AG04450 (cell line): Measurements from ENCODE around the gene CHST12. TPM values are rescaled to one million over a fixed set of nuclear protein-coding genes. Genes with fewer than 3 reads are reported as not detected.

Experiments
- CTCF ChIA-PET: fragments of 300-600, 350-600 bp; formaldehyde crosslinking; extraction: SDS; loops from one replicate; lab custom pipeline; 2022; ENCODE audit warnings: antibody characterized with exemption, inconsistent platforms; lab: Charles Lee
- POLR2A ChIA-PET: fragments of 350-600 bp; formaldehyde crosslinking; extraction: SDS; loops from one replicate; lab custom pipeline; 2021; ENCODE audit warnings: antibody characterized with exemption, inconsistent platforms; lab: Yijun Ruan, JAX
- DNase-seq: peaks from one replicate; pipeline ENCODE4 v3.0.0-alpha.2; 2011; ENCODE audit warnings: low read depth, low spot score
- H3K27ac ChIP-seq: one replicate; pipeline ENCODE4 v1.5.1; 2012; ENCODE audit warnings: low read depth, low read length, control low read depth
- H3K27me3 ChIP-seq: one replicate; pipeline ENCODE4 v1.6.0; 2012; ENCODE audit warnings: low read length; ENCODE audit not compliant: control insufficient read depth, insufficient read depth
- H3K4me3 ChIP-seq: 2 replicates; pipeline ENCODE4 v1.5.1; 2011; ENCODE audit warnings: mild to moderate bottlenecking, low read depth, low read length, control low read depth
- H3K9me3 ChIP-seq: 2 replicates; pipeline ENCODE4 v1.5.1; 2012; ENCODE audit warnings: low read length; ENCODE audit not compliant: control insufficient read depth, insufficient read depth
- polyA plus RNA-seq: library from polyadenylated mRNA; depleted of rRNA; stranded (reverse); fragments of >200 nt; gene quantifications from 2 replicates; pipeline ENCODE4 v1.2.3, GENCODE V29; 2011; rRNA removed
- small RNA-seq: library from RNA; depleted of rRNA; stranded (forward); fragments of <200 nt; gene quantifications from one replicate; pipeline ENCODE3, GENCODE V24; 2012; ENCODE audit warnings: low read depth; ENCODE audit not compliant: insufficient read length
- TF ChIP-seq, protein P1 (sequence below): IDR thresholded peaks from 2 replicates; pipeline ENCODE4 v1.5.1; 2011; ENCODE audit warnings: low read depth, low read length, control low read depth, inconsistent platforms

The CHST12 gene
- polyA plus RNA-seq, 1 experiment, result 8.7 TPM

DNA sequence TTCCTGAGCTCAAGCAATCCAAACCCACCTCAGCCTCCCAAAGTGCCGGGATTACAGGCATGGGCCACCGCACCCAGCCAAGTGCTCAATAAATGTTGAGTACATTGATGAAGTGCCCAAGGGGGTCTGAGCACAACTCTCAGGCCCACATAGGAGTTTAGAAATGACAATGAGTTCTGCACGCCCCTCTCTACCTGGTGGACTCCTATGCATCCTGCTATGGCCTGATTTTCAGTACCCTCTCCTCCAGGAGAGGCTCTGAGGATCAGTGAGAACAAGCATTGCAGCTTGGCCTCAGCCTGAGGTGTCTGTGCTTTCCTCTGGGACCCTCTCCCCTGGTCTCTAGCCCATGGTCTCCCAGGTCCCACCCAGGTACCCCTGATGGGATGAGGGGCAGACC is 93.7 kb downstream of the CHST12 start:
- no peak overlapping the region for H3K27ac ChIP-seq
- peaks cover 13% of the 10 kb centered on the region for H3K27me3 ChIP-seq
- DNase-seq, result no peak
- no peak overlapping the region for H3K4me3 ChIP-seq
- H3K9me3 ChIP-seq, result peaks cover 3% of the 10 kb centered on the region; the same call in 1 of the 2 replicates
- ChIA-PET CTCF (interaction anchor here (0.6 to 1.3 kb wide), 2 partner anchors 27 to 309 kb away, joined by 3 to 4 read pairs; no protein-coding TSS in a partner anchor), POLR2A (no interaction called here)
- TF ChIP-seq, protein P1, sequence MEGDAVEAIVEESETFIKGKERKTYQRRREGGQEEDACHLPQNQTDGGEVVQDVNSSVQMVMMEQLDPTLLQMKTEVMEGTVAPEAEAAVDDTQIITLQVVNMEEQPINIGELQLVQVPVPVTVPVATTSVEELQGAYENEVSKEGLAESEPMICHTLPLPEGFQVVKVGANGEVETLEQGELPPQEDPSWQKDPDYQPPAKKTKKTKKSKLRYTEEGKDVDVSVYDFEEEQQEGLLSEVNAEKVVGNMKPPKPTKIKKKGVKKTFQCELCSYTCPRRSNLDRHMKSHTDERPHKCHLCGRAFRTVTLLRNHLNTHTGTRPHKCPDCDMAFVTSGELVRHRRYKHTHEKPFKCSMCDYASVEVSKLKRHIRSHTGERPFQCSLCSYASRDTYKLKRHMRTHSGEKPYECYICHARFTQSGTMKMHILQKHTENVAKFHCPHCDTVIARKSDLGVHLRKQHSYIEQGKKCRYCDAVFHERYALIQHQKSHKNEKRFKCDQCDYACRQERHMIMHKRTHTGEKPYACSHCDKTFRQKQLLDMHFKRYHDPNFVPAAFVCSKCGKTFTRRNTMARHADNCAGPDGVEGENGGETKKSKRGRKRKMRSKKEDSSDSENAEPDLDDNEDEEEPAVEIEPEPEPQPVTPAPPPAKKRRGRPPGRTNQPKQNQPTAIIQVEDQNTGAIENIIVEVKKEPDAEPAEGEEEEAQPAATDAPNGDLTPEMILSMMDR, result no peak

DNA sequence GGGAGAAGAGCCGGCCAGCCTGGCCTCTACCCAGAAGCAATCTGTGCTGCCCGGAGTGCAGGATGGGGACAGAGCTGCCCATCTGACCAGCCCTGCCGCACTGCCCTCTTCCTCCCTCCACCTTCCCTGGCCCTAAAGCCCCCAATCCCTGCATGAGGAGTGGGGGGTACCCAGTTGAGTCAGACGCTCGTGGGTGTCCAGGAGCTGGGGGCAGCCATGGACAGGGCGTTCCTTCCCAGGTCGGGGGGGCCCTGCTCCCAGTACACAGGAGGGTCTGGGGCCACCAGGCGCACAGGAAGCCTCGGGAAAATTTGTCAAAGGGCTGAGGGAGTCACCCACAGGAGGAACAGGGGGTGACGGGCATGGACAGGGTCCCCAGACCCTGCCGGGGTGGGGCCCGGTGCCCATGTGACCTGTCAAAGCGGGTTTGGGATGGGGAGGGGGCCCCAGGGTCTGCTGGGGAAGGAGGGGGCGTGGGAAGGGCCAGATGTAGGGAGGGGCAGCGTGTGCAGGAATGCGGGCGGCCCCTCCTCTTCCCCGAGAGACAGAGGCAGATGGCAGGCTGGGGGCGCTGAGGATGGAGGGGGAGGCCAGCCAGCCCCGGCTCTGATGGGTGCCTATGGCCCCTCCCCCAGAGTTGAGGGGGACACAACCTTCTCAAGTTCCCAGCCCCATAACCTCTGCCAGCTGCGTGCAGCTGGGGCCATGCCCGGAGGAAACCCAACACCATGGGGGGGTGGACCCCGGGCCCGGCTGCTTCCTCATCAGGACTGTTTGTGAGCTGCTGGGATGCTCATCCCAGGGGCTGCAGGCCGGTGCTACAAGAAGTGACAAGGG is 94.3 kb downstream of the CHST12 start:
- H3K9me3 ChIP-seq, result peaks cover 3% of the 10 kb centered on the region; the same call in 1 of the 2 replicates
- no peak overlapping the region for H3K4me3 ChIP-seq
- H3K27ac ChIP-seq, result no peak overlapping the region
- POLR2A ChIA-PET, result interaction anchor here (1.0 to 1.1 kb wide), 2 partner anchors 19 to 21 kb away, joined by 4 read pairs; no protein-coding TSS in a partner anchor
- DNase-seq, result no peak
- CTCF ChIA-PET, result interaction anchor here (1.2 to 1.5 kb wide), 3 partner anchors 9 to 29 kb away, joined by 3 to 8 read pairs (median 4); no protein-coding TSS in a partner anchor
- peaks cover 13% of the 10 kb centered on the region for H3K27me3 ChIP-seq
- TF ChIP-seq, protein P1, result no peak

Small RNAs within 50 kb of the gene (small RNA-seq; reads per million reads assigned to genes)
- not detected for gene AC004840.2

Other genes starting within 250 kb of the CHST12 start
- 11.9 and 13.5 TPM in 2 replicates for gene MAD1L1, start 170.7 kb upstream of the CHST12 start, polyA plus RNA-seq
- gene MRM2, start 161.4 kb upstream of the CHST12 start, polyA plus RNA-seq, result 17.7 and 18.4 TPM in 2 replicates
- gene NUDT1, start 161.4 kb upstream of the CHST12 start, polyA plus RNA-seq, result 11.5 and 15.2 TPM in 2 replicates
- gene SNX8, start 89.2 kb upstream of the CHST12 start, polyA plus RNA-seq, result 40.2 and 53.0 TPM in 2 replicates
- 101 and 110 TPM in 2 replicates for gene EIF3B, start 48.8 kb upstream of the CHST12 start, polyA plus RNA-seq
- not detected in 2 replicates for gene GRIFIN, start 72.8 kb downstream of the CHST12 start, polyA plus RNA-seq
- gene LFNG, start 116.2 kb downstream of the CHST12 start, polyA plus RNA-seq, result 1.6 and 2.4 TPM in 2 replicates
- 6.2 and 9.8 TPM in 2 replicates for gene BRAT1, start 151.9 kb downstream of the CHST12 start, polyA plus RNA-seq
- 6.8 and 8.9 TPM in 2 replicates for gene IQCE, start 155.4 kb downstream of the CHST12 start, polyA plus RNA-seq
- gene TTYH3, start 228.4 kb downstream of the CHST12 start, polyA plus RNA-seq, result 30.8 and 50.7 TPM in 2 replicates